Neural progenitor cell (in vitro differentiated cells): Measurements from ENCODE around the gene FAM50A.

Source experiments
- CTCF ChIP-seq: fragments of 200-600 bp; sonication (generic); IDR thresholded peaks from 2 replicates; pipeline ENCODE4 v1.5.1; 2017; ENCODE audit warnings: antibody characterized with exemption, mild to moderate bottlenecking
- EZH2 ChIP-seq: fragments of 200-600 bp; sonication (generic); IDR thresholded peaks from 2 replicates; pipeline ENCODE4 v1.6.1; 2017; ENCODE audit warnings: antibody characterized with exemption, mild to moderate bottlenecking, moderate library complexity
- EZH2phosphoT487 ChIP-seq: fragments of 200-600 bp; sonication (generic); IDR thresholded peaks from 2 replicates; pipeline ENCODE4 v1.6.1; 2017; ENCODE audit warnings: antibody characterized with exemption

- TF ChIP-seq CTCF (no peak), EZH2 (no peak), EZH2phosphoT487 (no peak)
These were observed 1.8 kb downstream of the FAM50A start for GRCh38 chrX:154445776-154446175.
